GM23338 (cell line): ENCODE data around the gene OBSL1. TPM values are rescaled to one million over a fixed set of nuclear protein-coding genes. Genes with fewer than 3 reads are reported as not detected.
A peak's percentile ranks its signal among the peaks of the same experiment; 100 is the strongest.

Experiments used
- ATAC-seq: fragments of 200-7000 bp; cut with Tn5 transposase; 3 replicates; pipeline ENCODE4 v1.9.1; 2020
- DNase-seq: peaks from one replicate; pipeline ENCODE4 v3.0.0-alpha.2; 2015; ENCODE audit warnings: low spot score
- H2AFZ ChIP-seq: fragments of 200-600 bp; sonication (generic); 2 replicates; pipeline ENCODE4 v1.8.0; 2016; ENCODE audit warnings: antibody characterized with exemption, mild to moderate bottlenecking, moderate library complexity
- H3F3A ChIP-seq: fragments of 200-600 bp; sonication (generic); replicated peaks from 2 replicates; pipeline ENCODE4 v1.8.0; 2017; ENCODE audit warnings: antibody characterized with exemption, mixed run types, low read depth
- H3K27ac ChIP-seq: fragments of 200-600 bp; sonication (generic); 2 replicates; pipeline ENCODE4 v1.6.1; 2016; ENCODE audit warnings: low read depth
- H3K27me3 ChIP-seq: fragments of 200-600 bp; sonication (generic); 2 replicates; pipeline ENCODE4 v1.8.0; 2016; ENCODE audit warnings: mild to moderate bottlenecking, mixed run types, moderate library complexity; ENCODE audit not compliant: insufficient read depth
- H3K36me3 ChIP-seq: fragments of 200-600 bp; sonication (generic); 2 replicates; pipeline ENCODE4 v1.8.0; 2016; ENCODE audit warnings: mild to moderate bottlenecking; ENCODE audit not compliant: insufficient read depth
- H3K4me1 ChIP-seq: fragments of 200-600 bp; sonication (generic); 2 replicates; pipeline ENCODE4 v1.8.0; 2016; ENCODE audit warnings: mild to moderate bottlenecking, moderate library complexity; ENCODE audit not compliant: insufficient read depth
- H3K4me2 ChIP-seq: fragments of 200-600 bp; sonication (generic); 2 replicates; pipeline ENCODE4 v1.7.1; 2017; ENCODE audit warnings: mixed run types
- H3K4me3 ChIP-seq: fragments of 200-600 bp; sonication (generic); 2 replicates; pipeline ENCODE4 v1.6.1; 2016; ENCODE audit warnings: mixed run types
- H3K79me2 ChIP-seq: fragments of 200-600 bp; sonication (generic); replicated peaks from 2 replicates; pipeline ENCODE4 v1.8.0; 2017; ENCODE audit warnings: mild to moderate bottlenecking; ENCODE audit not compliant: insufficient read depth
- H3K9me2 ChIP-seq: fragments of 200-600 bp; sonication (generic); 2 replicates; pipeline ENCODE4 v1.8.0; 2017; ENCODE audit not compliant: insufficient read depth
- H4K20me1 ChIP-seq: fragments of 200-600 bp; sonication (generic); replicated peaks from 2 replicates; pipeline ENCODE4 v1.8.0; 2017; ENCODE audit warnings: mild to moderate bottlenecking; ENCODE audit not compliant: insufficient read depth
- H3K27ac Mint-ChIP-seq: 2 replicates; pipeline ENCODE4 v1.8.0; 2020; ENCODE audit warnings: inconsistent platforms, mild to moderate bottlenecking, moderate library complexity, mixed read lengths
- H3K27me3 Mint-ChIP-seq: 3 replicates; pipeline ENCODE4 v1.8.0; 2022; ENCODE audit warnings: low read depth, mild to moderate bottlenecking, moderate library complexity, mixed read lengths, inconsistent platforms; ENCODE audit not compliant: insufficient read depth, poor library complexity
- H3K36me3 Mint-ChIP-seq: 3 replicates; pipeline ENCODE4 v1.8.0; 2021; ENCODE audit warnings: low read depth, mild to moderate bottlenecking, inconsistent platforms, moderate library complexity, mixed read lengths
- H3K4me1 Mint-ChIP-seq: 3 replicates; pipeline ENCODE4 v1.8.0; 2020; ENCODE audit warnings: mild to moderate bottlenecking, inconsistent platforms, mixed read lengths
- H3K4me3 Mint-ChIP-seq: 3 replicates; pipeline ENCODE4 v1.8.0; 2021; ENCODE audit warnings: moderate library complexity, mild to moderate bottlenecking, inconsistent platforms, mixed read lengths
- H3K9me3 Mint-ChIP-seq: 3 replicates; pipeline ENCODE4 v1.8.0; 2020; ENCODE audit warnings: moderate library complexity, mild to moderate bottlenecking, inconsistent platforms, mixed read lengths
- CREB1 ChIP-seq: fragments of 250-450 bp; sonication (Bioruptor Pico); IDR thresholded peaks from 2 replicates; pipeline ENCODE4 v1.5.0; 2020; ENCODE audit warnings: low read depth, mild to moderate bottlenecking, moderate library complexity
- CTCF ChIP-seq, 2 experiments: fragments of 200-600 bp in 1 of 2; sonication (generic) in 1 of 2; conservative IDR thresholded peaks; 2 replicates each; pipeline versions ENCODE4 v1.5.1 to v1.6.1; 2016 to 2017; ENCODE audit warnings: antibody characterized with exemption in 2 of 2, low read depth in 2 of 2, mild to moderate bottlenecking in 2 of 2, moderate library complexity in 1 of 2
- ETS1 ChIP-seq: IDR thresholded peaks from 2 replicates; pipeline ENCODE4 v1.6.1; 2016; ENCODE audit warnings: antibody characterized with exemption
- EZH2 ChIP-seq: fragments of 200-600 bp; sonication (generic); IDR thresholded peaks from one replicate; pipeline ENCODE4 v1.8.0; 2017; ENCODE audit warnings: antibody characterized with exemption, mild to moderate bottlenecking, low read depth; ENCODE audit not compliant: unreplicated experiment
- JUNB ChIP-seq: IDR thresholded peaks from one replicate; pipeline ENCODE4 v1.6.1; 2016; ENCODE audit warnings: antibody characterized with exemption; ENCODE audit not compliant: unreplicated experiment
- POLR2AphosphoS5 ChIP-seq: IDR thresholded peaks from 2 replicates; pipeline ENCODE4 v1.6.1; 2016; ENCODE audit warnings: antibody characterized with exemption, low read depth
- STAT1 ChIP-seq: IDR thresholded peaks from one replicate; pipeline ENCODE4 v1.6.1; 2016; ENCODE audit warnings: antibody characterized with exemption; ENCODE audit not compliant: unreplicated experiment
- ZNF114 ChIP-seq: fragments of 250-450 bp; sonication (Bioruptor Pico); IDR thresholded peaks from 2 replicates; pipeline ENCODE4 v1.5.0; 2020; ENCODE audit warnings: mild to moderate bottlenecking, moderate library complexity
- ZNF462 ChIP-seq: fragments of 250-450 bp; sonication (Bioruptor Pico); IDR thresholded peaks from 2 replicates; pipeline ENCODE4 v1.5.0; 2020; ENCODE audit warnings: mild to moderate bottlenecking, moderate library complexity
- polyA plus RNA-seq: library from polyadenylated mRNA; unstranded; fragments of >200 nt; fragmentation: Nextera tagmentation; extraction: Ambion mirVana; gene quantifications from 2 replicates; pipeline ENCODE4 v1.2.1, GENCODE V29; 2016
- total RNA-seq: library from RNA; depleted of rRNA; stranded (reverse); fragments of >200 nt; shearing (Covaris generic); gene quantifications from 2 replicates; pipeline ENCODE4 v1.2.3, GENCODE V29; 2014

The OBSL1 gene
- total and polyA plus RNA-seq, 2 experiments from 2014 or later = 94.9 to 207 TPM

GRCh38 chr2:219542931-219543595 is 28.3 kb downstream of the OBSL1 start (continued):
- no peak for TF ChIP-seq ZNF462 (CRISPR knock-in tag)
- TF ChIP-seq CTCF (conservative IDR thresholded peaks at IDR 0.05; ENCODE audit: low read depth in 2 of 2) = no peak
- TF ChIP-seq ETS1 = no peak

- H3K4me2 ChIP-seq = peak overlapping the region; percentile 99
- DNase-seq = peak; percentile 92
- H3K36me3 ChIP-seq = peaks cover 9% of the 10 kb centered on the region
- peaks cover 29% of the 10 kb centered on the region for H3K4me1 ChIP-seq
- no peak overlapping the region for H3K27ac ChIP-seq
- peaks cover 19% of the 10 kb centered on the region for H3F3A ChIP-seq
- peak overlapping the region; percentile 96 for H3K4me3 ChIP-seq
- H3K36me3 Mint-ChIP-seq = peaks cover 33% of the 10 kb centered on the region
- H3K27ac Mint-ChIP-seq = no peak overlapping the region
- H3K9me3 Mint-ChIP-seq = no peaks in the 10 kb centered on the region; the same call in 2 of the 3 replicates
- peaks cover 28% of the 10 kb centered on the region for H3K27me3 Mint-ChIP-seq
- peaks cover 23% of the 10 kb centered on the region for H4K20me1 ChIP-seq
- H3K27me3 ChIP-seq = peaks cover 9% of the 10 kb centered on the region; the same call in 1 of the 2 replicates
- H3K9me2 ChIP-seq = no peaks in the 10 kb centered on the region
- peak; percentile 24 for ATAC-seq
- peaks cover 14% of the 10 kb centered on the region for H3K79me2 ChIP-seq
- peak overlapping the region; percentile 93 for H3K4me3 Mint-ChIP-seq
- H3K4me1 Mint-ChIP-seq = peaks cover 41% of the 10 kb centered on the region
- H2AFZ ChIP-seq = 0 out of 2 replicates have a peak overlapping the region, but pooled peaks have one; percentile 66
- peak; percentile 80 to 100 for TF ChIP-seq CTCF (conservative IDR thresholded peaks at IDR 0.05; ENCODE audit: low read depth in 2 of 2)
- TF ChIP-seq ETS1 = no peak
- no peak for TF ChIP-seq STAT1
- TF ChIP-seq JUNB = no peak
- TF ChIP-seq POLR2AphosphoS5 = no peak
- peak; percentile 89 for TF ChIP-seq CREB1 (CRISPR knock-in tag)
- TF ChIP-seq EZH2 = no peak
- TF ChIP-seq ZNF114 (CRISPR knock-in tag) = no peak
Measured at GRCh38 chr2:219541611-219542180, 29.6 kb downstream of the OBSL1 start.
